IMR-90 (cell line): ENCODE data around the gene ARHGEF7. TPM values are rescaled to one million over a fixed set of nuclear protein-coding genes. Genes with fewer than 3 reads are reported as not detected.

Experiments
- ATAC-seq: fragments of 200-7000 bp; cut with Tn5 transposase; 2 replicates; pipeline ENCODE4 v1.9.1; 2020; ENCODE audit warnings: low read depth, mild to moderate bottlenecking, moderate library complexity
- BruUV-seq: library from RNA; stranded (reverse); fragments of 400-500 nt; replicated peaks from 2 replicates; lab custom pipeline; 2021; lab: Mats Ljungman, UMichigan
- CTCF ChIA-PET: fragments of 300-600 bp; formaldehyde crosslinking; extraction: SDS; loops from one replicate; lab custom pipeline; 2021; ENCODE audit warnings: antibody characterized with exemption; lab: Yijun Ruan, JAX
- POLR2A ChIA-PET: fragments of 300-600 bp; sonication (Branson Sonifier 250); formaldehyde crosslinking; loops from one replicate; lab custom pipeline; 2022; ENCODE audit warnings: antibody characterized with exemption; ENCODE audit not compliant: unreplicated experiment; lab: Charles Lee
- DNase-seq: peaks from one replicate; pipeline ENCODE4 v3.0.0; 2013
- H2AFZ ChIP-seq: replicated peaks from 2 replicates; pipeline ENCODE3; 2013; ENCODE audit warnings: low read length, mild to moderate bottlenecking; ENCODE audit not compliant: poor library complexity
- H2AK5ac ChIP-seq: 2 replicates; pipeline ENCODE4 v1.6.1; 2013; ENCODE audit warnings: low read depth, low read length, inconsistent platforms
- H2AK9ac ChIP-seq: replicated peaks from 2 replicates; pipeline ENCODE3; 2013; ENCODE audit warnings: mild to moderate bottlenecking, low read depth, low read length, moderate library complexity; ENCODE audit not compliant: poor library complexity
- H2BK120ac ChIP-seq: 2 replicates; pipeline ENCODE4 v1.6.1; 2013; ENCODE audit warnings: low read depth, low read length, inconsistent platforms
- H2BK15ac ChIP-seq: 3 replicates; pipeline ENCODE4 v1.6.1; 2013; ENCODE audit warnings: low read depth, low read length, inconsistent platforms
- H2BK20ac ChIP-seq: 2 replicates; pipeline ENCODE4 v1.6.1; 2013; ENCODE audit warnings: low read depth, mild to moderate bottlenecking, inconsistent platforms, low read length, moderate library complexity
- H2BK5ac ChIP-seq: 2 replicates; pipeline ENCODE4 v1.6.1; 2013; ENCODE audit warnings: mild to moderate bottlenecking, low read depth, low read length, inconsistent platforms; ENCODE audit not compliant: poor library complexity, severe bottlenecking
- H3K14ac ChIP-seq: replicated peaks from 2 replicates; pipeline ENCODE4 v1.6.1; 2013; ENCODE audit warnings: low read depth, low read length, inconsistent platforms
- H3K18ac ChIP-seq: 2 replicates; pipeline ENCODE4 v1.6.1; 2013; ENCODE audit warnings: low read depth, low read length, control low read depth
- H3K23ac ChIP-seq: 2 replicates; pipeline ENCODE4 v1.6.1; 2013; ENCODE audit warnings: low read depth, low read length, inconsistent platforms
- H3K27ac ChIP-seq: 2 replicates; pipeline ENCODE4 v1.5.1; 2013; ENCODE audit warnings: mild to moderate bottlenecking, control low read depth, low read length; ENCODE audit not compliant: insufficient read depth
- H3K27me3 ChIP-seq: 2 replicates; pipeline ENCODE4 v1.6.1; 2013; ENCODE audit warnings: low read length; ENCODE audit not compliant: control insufficient read depth, insufficient read depth
- H3K36me3 ChIP-seq: 2 replicates; pipeline ENCODE4 v1.6.1; 2013; ENCODE audit warnings: low read length, mixed read lengths; ENCODE audit not compliant: control insufficient read depth, insufficient read depth
- H3K4ac ChIP-seq: 2 replicates; pipeline ENCODE4 v1.6.1; 2013; ENCODE audit warnings: low read depth, low read length, inconsistent platforms
- H3K4me1 ChIP-seq: 2 replicates; pipeline ENCODE4 v1.6.1; 2013; ENCODE audit warnings: low read length, mixed read lengths; ENCODE audit not compliant: control insufficient read depth, insufficient read depth
- H3K4me2 ChIP-seq: 2 replicates; pipeline ENCODE4 v1.6.1; 2013; ENCODE audit warnings: low read depth, mild to moderate bottlenecking, control low read depth, low read length, moderate library complexity
- H3K4me3 ChIP-seq: 2 replicates; pipeline ENCODE4 v1.5.1; 2013; ENCODE audit warnings: low read depth, mild to moderate bottlenecking, control low read depth, low read length, moderate library complexity; ENCODE audit not compliant: insufficient read depth
- H3K56ac ChIP-seq: 2 replicates; pipeline ENCODE4 v1.6.1; 2013; ENCODE audit warnings: low read length, inconsistent platforms; ENCODE audit not compliant: insufficient read depth; ENCODE audit errors: extremely low read depth
- H3K79me1 ChIP-seq, 2 experiments: 2 replicates each; pipeline ENCODE4 v1.6.1; 2013; ENCODE audit warnings: low read length in 2 of 2, inconsistent platforms in 1 of 2, low read depth in 1 of 2
- H3K9ac ChIP-seq: 2 replicates; pipeline ENCODE4 v1.6.1; 2013; ENCODE audit warnings: low read depth, low read length, control low read depth
- H3K9me1 ChIP-seq: 2 replicates; pipeline ENCODE4 v1.6.1; 2013; ENCODE audit warnings: low read length, inconsistent platforms; ENCODE audit not compliant: insufficient read depth
- H3K9me3 ChIP-seq: 2 replicates; pipeline ENCODE4 v1.6.1; 2013; ENCODE audit warnings: low read length; ENCODE audit not compliant: control insufficient read depth, insufficient read depth
- H4K20me1 ChIP-seq: 2 replicates; pipeline ENCODE4 v1.6.1; 2013; ENCODE audit warnings: low read length, inconsistent platforms; ENCODE audit not compliant: insufficient read depth
- H4K5ac ChIP-seq: 2 replicates; pipeline ENCODE4 v1.6.1; 2013; ENCODE audit warnings: mild to moderate bottlenecking, low read depth, low read length, control low read depth
- H4K8ac ChIP-seq, 2 experiments: 2 replicates each; pipeline ENCODE4 v1.6.1; 2013; ENCODE audit warnings: low read depth in 2 of 2, low read length in 2 of 2, control low read depth in 1 of 2, inconsistent platforms in 1 of 2
- H4K91ac ChIP-seq: 2 replicates; pipeline ENCODE4 v1.6.1; 2013; ENCODE audit warnings: low read depth, low read length, inconsistent platforms; ENCODE audit not compliant: insufficient read depth
- BHLHE40 ChIP-seq: fragments of 150-350 bp; IDR thresholded peaks from 2 replicates; pipeline ENCODE4 v1.6.1; 2016; ENCODE audit warnings: mild to moderate bottlenecking, low read depth, low read length
- CEBPB ChIP-seq: IDR thresholded peaks from 2 replicates; pipeline ENCODE4 v1.6.1; 2012; ENCODE audit warnings: low read depth, low read length, improper control_type of control experiment
- CHD1 ChIP-seq: IDR thresholded peaks from 2 replicates; pipeline ENCODE4 v1.6.1; 2012; ENCODE audit warnings: low read depth, low read length, improper control_type of control experiment
- CTCF ChIP-seq: conservative IDR thresholded peaks from 2 replicates; pipeline ENCODE4 v1.5.1; 2012; ENCODE audit warnings: mild to moderate bottlenecking, low read depth, low read length, improper control_type of control experiment
- ELK1 ChIP-seq: fragments of 150-350 bp; IDR thresholded peaks from 2 replicates; pipeline ENCODE4 v1.6.1; 2016; ENCODE audit warnings: low read depth, mild to moderate bottlenecking, low read length, moderate library complexity, borderline replicate concordance
- FOS ChIP-seq: fragments of 150-350 bp; IDR thresholded peaks from 2 replicates; pipeline ENCODE4 v1.6.1; 2016; ENCODE audit warnings: low read depth, low read length
- MAFK ChIP-seq: IDR thresholded peaks from 2 replicates; pipeline ENCODE4 v1.6.1; 2012; ENCODE audit warnings: low read depth, low read length, improper control_type of control experiment
- MAZ ChIP-seq: IDR thresholded peaks from 2 replicates; pipeline ENCODE4 v1.6.1; 2012; ENCODE audit warnings: low read depth, mild to moderate bottlenecking, low read length, improper control_type of control experiment, moderate library complexity, borderline replicate concordance
- MXI1 ChIP-seq: IDR thresholded peaks from 2 replicates; pipeline ENCODE4 v1.6.1; 2012; ENCODE audit warnings: low read depth, mild to moderate bottlenecking, low read length, moderate library complexity, borderline replicate concordance
- NFE2L2 ChIP-seq: fragments of 150-350 bp; IDR thresholded peaks from 2 replicates; pipeline ENCODE4 v1.6.1; 2016; ENCODE audit warnings: low read depth, mild to moderate bottlenecking, low read length
- POLR2A ChIP-seq: IDR thresholded peaks from 2 replicates; pipeline ENCODE4 v1.6.1; 2012; ENCODE audit warnings: mild to moderate bottlenecking, low read depth, low read length
- RAD21 ChIP-seq: IDR thresholded peaks from 2 replicates; pipeline ENCODE4 v1.6.1; 2012; ENCODE audit warnings: low read length, improper control_type of control experiment
- RCOR1 ChIP-seq: IDR thresholded peaks from 2 replicates; pipeline ENCODE4 v1.6.1; 2012; ENCODE audit warnings: mild to moderate bottlenecking, low read length, improper control_type of control experiment; ENCODE audit not compliant: insufficient replicate concordance
- RFX5 ChIP-seq: IDR thresholded peaks from 2 replicates; pipeline ENCODE4 v1.8.0; 2012; ENCODE audit warnings: low read depth, mild to moderate bottlenecking, low read length, moderate library complexity
- SMC3 ChIP-seq: fragments of 150-350 bp; IDR thresholded peaks from 2 replicates; pipeline ENCODE4 v1.6.1; 2016; ENCODE audit warnings: low read depth, mild to moderate bottlenecking, antibody characterized with exemption, low read length, moderate library complexity
- USF2 ChIP-seq: fragments of 150-350 bp; IDR thresholded peaks from 2 replicates; pipeline ENCODE4 v1.6.1; 2017; ENCODE audit warnings: mild to moderate bottlenecking, antibody characterized with exemption, low read length, low read depth
- WGBS, 2 experiments: methylation state at CpG; one replicate each; pipeline versions ENCODE4 v1.1.5 to v1.1.7; 2013; ENCODE audit warnings: missing lambda C conversion rate in 2 of 2; ENCODE audit not compliant: insufficient read length in 1 of 2; ENCODE audit errors: extremely low coverage in 2 of 2; 5-methylcytosine and 5-hydroxymethylcytosine counted together
- dilution Hi-C: fragments of 300-500 bp; cut with HindIII; formaldehyde crosslinking; loops from one replicate; pipeline ENCODE4 v1.14.3; 2018; ENCODE audit warnings: low sequenced_read_pairs; ENCODE audit not compliant: unreplicated experiment
- in situ Hi-C: fragments of 300-500 bp; cut with MboI; formaldehyde crosslinking; loops from 3 replicates; pipeline ENCODE4 v1.14.3; 2019; ENCODE audit warnings: low sequenced_read_pairs, inconsistent platforms, mixed read lengths
- intact Hi-C: fragments of 100-400 bp; cut with micrococcal nuclease; formaldehyde crosslinking; loops from 2 replicates; pipeline ENCODE4 v1.10.0; 2022
- polyA plus RNA-seq, 3 experiments: library from polyadenylated mRNA; depleted of rRNA; stranded (reverse); fragments of >200 nt; gene quantifications; 2 replicates each; pipeline ENCODE4 v1.2.3, GENCODE V29; 2012; ENCODE audit warnings: low replicate concordance in 1 of 3
- total RNA-seq: library from RNA; depleted of rRNA; stranded (reverse); fragments of >200 nt; gene quantifications from 2 replicates; pipeline ENCODE4 v1.2.3, GENCODE V29; 2012

The ARHGEF7 gene
- total and polyA plus RNA-seq, 2 of the 4 experiments (the other 2 are of a cell fraction) = 32.9 to 59.0 TPM

- Histone ChIP-seq H3K4me3 (no peak overlapping the region), H3K4ac (no peak overlapping the region), H3K18ac (no peak overlapping the region), H3K9me1 (peaks cover 2% of the 10 kb centered on the region; the same call in 1 of the 2 replicates), H4K91ac (no peak overlapping the region), H3K27ac (no peak overlapping the region), H3K14ac (no peak overlapping the region), H2BK20ac (no peak overlapping the region), H4K5ac (no peak overlapping the region), H2BK15ac (no peak overlapping the region), H3K4me1 (no peaks in the 10 kb centered on the region), H3K36me3 (no peaks in the 10 kb centered on the region), H3K79me1 (no peaks in the 10 kb centered on the region), H3K9ac (no peak overlapping the region), H2BK5ac (no peak overlapping the region), H4K20me1 (no peaks in the 10 kb centered on the region), H3K56ac (no peak overlapping the region), H2AK5ac (no peak overlapping the region), H3K27me3 (peaks cover 5% of the 10 kb centered on the region; the same call in 1 of the 2 replicates), H3K4me2 (no peak overlapping the region), H2BK120ac (no peak overlapping the region), H4K8ac (no peak overlapping the region), H2AK9ac (no peak overlapping the region), H3K9me3 (no peaks in the 10 kb centered on the region), H3K23ac (no peak overlapping the region), H2AFZ (no peak overlapping the region)
- ChIA-PET CTCF (no interaction called here), POLR2A (no interaction called here)
- intact Hi-C loops (no loop called here), dilution Hi-C loops (no loop called here), in situ Hi-C loops (no loop called here)
- no TSS peak for BruUV-seq
- ATAC-seq (no peak), DNase-seq (no peak)
- TF ChIP-seq CHD1 = no peak
- no peak for TF ChIP-seq MXI1
- no peak for TF ChIP-seq BHLHE40
- no peak for TF ChIP-seq CTCF
- no peak for TF ChIP-seq CEBPB
- TF ChIP-seq MAZ = no peak
- TF ChIP-seq MAFK = no peak
- no peak for TF ChIP-seq RCOR1
- TF ChIP-seq FOS = no peak
- TF ChIP-seq NFE2L2 = no peak
- no peak for TF ChIP-seq ELK1
- TF ChIP-seq SMC3 = no peak
- TF ChIP-seq RFX5 = no peak
- no peak for TF ChIP-seq USF2
- no peak for TF ChIP-seq RAD21
- TF ChIP-seq POLR2A = no peak
- WGBS, 2 experiments = 79% methylated on average over 10 of the region's 14 CpGs; no CpG with 5 or more reads in 1 of the 2 experiments
Observed at GRCh38 chr13:111324736-111325135, 209.6 kb downstream of the ARHGEF7 start.
